ENCODE results near the gene TSR1.
"Not testable (repeated sequence)": the region's sequence is repeated elsewhere in the genome, so short reads cannot be mapped to it uniquely, and the experiment has no call there.

TSR1 gene

DNA sequence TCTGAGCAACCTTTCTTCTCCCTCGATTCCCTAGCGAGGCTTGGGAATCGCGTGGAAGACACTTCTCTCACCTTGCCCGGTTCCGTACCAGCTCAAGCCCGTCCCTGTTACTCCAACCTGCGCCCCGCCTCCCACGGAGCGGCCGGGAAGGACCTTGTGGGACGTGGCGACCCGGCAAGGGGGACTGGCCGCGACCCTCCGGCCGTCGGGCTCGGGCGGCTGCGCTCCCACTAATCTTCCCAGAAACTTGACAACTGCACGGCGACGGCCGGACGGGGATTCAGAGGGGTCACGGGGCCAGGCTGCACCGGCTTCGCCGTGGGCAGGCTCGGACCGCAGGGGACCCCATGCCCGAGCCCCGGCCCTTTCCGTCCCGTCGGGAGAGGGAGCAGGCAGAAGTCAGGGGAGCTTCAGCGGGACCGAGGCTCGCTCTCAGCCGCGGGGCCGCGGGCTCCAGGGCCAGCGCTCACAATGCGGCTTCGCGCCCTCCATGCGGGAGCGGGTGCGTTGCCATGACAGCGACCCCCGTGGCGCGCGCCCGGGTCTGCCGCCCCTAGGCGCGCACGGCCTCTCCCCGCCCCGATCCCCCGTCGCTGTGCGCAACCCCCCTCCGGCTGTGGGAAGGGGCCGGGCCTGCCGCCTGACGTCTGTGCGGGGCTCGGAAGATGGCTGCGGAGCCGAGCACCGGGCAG is 741 bp upstream of the TSR1 start, which contains the start of gene SGSM2:
Gene SGSM2 (plus strand): TSS at position 650 of the 692 bp plus-strand sequence. CDS start 188 bp downstream, outside the sequence.
- DNase-seq (ENCODE audit: low spot score), result peak; percentile 74

DNA sequence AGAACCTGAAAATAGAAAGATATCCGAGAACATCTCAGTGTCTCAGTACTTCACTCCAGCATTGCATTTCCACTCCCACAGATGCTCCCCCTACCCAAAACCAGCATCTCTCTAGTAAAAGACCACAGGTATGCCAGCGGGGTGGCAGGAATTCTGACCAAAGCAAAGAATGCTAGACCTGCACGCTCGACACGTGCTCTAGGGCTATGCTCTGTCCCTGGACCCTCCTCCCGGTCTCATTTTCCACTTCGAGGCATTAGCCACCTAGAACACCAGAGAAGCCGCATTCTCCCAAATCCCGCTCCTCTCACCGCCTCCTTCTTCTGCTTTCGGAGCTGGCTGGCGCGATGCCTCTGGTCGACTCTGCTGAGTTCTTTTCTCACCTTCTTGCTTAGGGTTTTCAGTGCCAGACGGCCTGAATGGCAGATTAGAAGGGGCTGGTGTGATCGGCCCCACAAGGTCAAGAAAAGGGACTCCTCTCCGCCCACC is 487 bp downstream of the TSR1 start:
- DNase-seq (ENCODE audit: low spot score), result no peak

GRCh38 chr17:2331303-2331702 is 5.0 kb downstream of the TSR1 start:
- no peak for DNase-seq (ENCODE audit: low spot score)

DNA sequence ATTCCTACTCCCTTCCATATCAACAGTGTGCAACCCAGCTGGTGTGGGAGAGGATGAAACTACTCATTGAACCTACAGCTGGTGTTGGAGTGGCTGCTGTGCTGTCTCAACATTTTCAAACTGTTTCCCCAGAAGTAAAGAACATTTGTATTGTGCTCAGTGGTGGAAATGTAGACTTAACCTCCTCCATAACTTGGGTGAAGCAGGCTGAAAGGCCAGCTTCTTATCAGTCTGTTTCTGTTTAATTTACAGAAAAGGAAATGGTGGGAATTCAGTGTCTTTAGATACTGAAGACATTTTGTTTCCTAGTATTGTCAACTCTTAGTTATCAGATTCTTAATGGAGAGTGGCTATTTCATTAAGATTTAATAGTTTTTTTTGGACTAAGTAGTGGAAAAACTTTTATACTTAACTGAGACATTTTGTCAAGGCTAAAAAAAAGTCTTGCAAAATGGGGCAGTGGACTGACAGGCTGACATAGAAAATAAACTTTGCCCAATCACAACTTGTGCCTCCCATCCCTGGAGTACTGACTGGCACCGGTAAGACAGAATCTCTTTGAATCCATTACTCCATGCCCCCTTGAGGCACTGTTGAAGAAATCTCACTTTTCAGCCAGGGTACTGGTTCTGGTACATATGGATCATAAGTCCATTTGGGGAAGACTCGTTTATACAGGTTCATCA is 12.5 kb downstream of the TSR1 start:
- no peak for DNase-seq (ENCODE audit: low spot score)

DNA sequence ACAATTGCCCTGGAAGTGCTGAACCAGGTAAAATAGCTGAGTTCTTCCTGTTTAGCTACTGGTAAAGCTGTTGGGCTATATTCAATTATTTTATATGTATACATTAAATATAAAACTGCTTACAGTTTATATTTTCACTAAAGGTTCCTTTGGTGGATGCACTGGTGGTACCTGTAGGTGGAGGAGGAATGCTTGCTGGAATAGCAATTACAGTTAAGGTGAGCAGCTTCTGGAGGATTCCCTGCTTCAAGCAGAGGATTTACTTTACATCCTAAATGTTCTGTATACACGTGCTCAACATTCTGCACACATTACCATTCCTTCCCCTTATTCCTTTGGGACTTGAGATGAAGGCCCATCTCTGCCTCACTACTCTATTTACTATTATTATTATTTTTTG is 14.9 kb downstream of the TSR1 start:
- no peak for DNase-seq (ENCODE audit: low spot score)

GRCh38 chr17:2319051-2319450 is 17.2 kb downstream of the TSR1 start:
- DNase-seq (ENCODE audit: low spot score), result no peak

DNA sequence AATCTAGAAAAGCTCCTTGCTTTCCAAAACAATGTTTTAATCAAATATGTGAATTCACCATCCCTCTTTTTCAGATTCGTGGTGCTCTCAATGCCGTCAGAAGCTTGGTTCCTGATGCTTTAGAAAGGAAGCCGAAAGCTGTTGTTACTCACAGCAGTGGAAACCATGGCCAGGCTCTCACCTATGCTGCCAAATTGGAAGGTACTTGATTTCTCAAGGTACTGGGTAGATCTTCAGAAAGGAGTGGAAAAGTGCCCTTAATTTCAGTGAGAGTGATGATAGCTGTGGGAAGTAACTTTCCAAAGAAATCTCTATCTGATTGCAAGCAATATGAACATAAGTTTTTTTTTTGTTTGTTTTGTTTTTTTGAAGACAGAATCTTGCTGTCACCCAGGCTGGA is 18.5 kb downstream of the TSR1 start:
- DNase-seq (ENCODE audit: low spot score), result no peak

GRCh38 chr17:2316916-2317205 is 19.4 kb downstream of the TSR1 start:
- not testable (repeated sequence) for DNase-seq (ENCODE audit: low spot score)

- DNase-seq (ENCODE audit: low spot score), result no peak
Observed at GRCh38 chr17:2312736-2313135, 23.5 kb downstream of the TSR1 start.

GRCh38 chr17:2309338-2310154 is 26.7 kb downstream of the TSR1 start:
- DNase-seq (ENCODE audit: low spot score), result no peak

GRCh38 chr17:2304931-2305330 is 31.3 kb downstream of the TSR1 start:
- no peak for DNase-seq (ENCODE audit: low spot score)

- peak; percentile 83 for DNase-seq (ENCODE audit: low spot score)
Observed at GRCh38 chr17:2303204-2304188, 32.8 kb downstream of the TSR1 start, which contains the start of the genes SMG6 and SRR. Gene SMG6, minus strand, starts transcription at chr17:2303785. Its CDS starts 65 bp downstream, at chr17:2303720. Gene SRR, plus strand, starts transcription at chr17:2303950. Its CDS starts 11,611 bp downstream, at chr17:2315561.

- no peak for DNase-seq (ENCODE audit: low spot score)
Observed at GRCh38 chr17:2302778-2303203, 33.5 kb downstream of the TSR1 start.

- DNase-seq (ENCODE audit: low spot score), result no peak
Observed at GRCh38 chr17:2299756-2300155, 36.5 kb downstream of the TSR1 start.

DNA sequence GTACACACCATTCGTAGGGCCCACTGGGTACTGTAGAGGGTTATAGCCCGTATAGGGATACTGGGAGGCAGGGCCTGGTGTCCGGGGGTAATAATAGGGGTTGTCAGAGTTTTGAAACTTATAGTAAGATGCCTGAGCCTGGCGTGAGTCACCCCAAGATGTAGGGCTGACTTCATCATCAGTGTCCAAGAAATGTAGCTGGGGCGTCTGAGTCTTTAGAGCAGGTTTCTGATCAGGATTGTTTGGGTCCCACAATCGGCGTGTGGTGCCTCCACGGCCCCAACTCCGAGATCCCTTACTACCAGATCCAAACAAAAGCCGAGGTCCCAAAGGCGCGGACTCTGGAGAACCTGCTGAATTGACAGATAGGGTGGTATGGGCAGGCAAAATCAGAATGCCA is 37.1 kb downstream of the TSR1 start:
- DNase-seq (ENCODE audit: low spot score), result no peak

- no peak for DNase-seq (ENCODE audit: low spot score)
Observed at GRCh38 chr17:2297023-2297422, 39.2 kb downstream of the TSR1 start.

- DNase-seq (ENCODE audit: low spot score), result no peak
Observed at GRCh38 chr17:2295575-2295974, 40.7 kb downstream of the TSR1 start.

DNA sequence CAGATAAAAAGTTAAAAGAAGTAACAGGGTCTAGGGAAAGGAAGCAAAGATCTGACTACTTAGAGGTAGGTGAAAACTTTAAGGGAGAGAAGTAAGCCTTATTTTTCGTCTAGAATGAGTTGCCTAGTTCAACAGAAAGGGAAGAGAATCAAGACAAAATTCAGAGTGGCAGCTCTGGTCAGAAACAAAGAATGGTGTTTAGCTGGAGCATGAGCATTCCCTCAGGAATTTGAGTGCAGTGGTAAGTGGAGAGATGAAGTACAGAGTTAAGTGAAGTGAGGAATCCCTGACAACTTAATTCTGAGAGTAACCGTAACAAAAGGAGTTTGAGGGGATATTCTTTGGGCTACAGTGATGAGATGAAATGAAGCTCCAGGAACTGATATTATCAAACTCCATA is 44.2 kb downstream of the TSR1 start:
- no peak for DNase-seq (ENCODE audit: low spot score)

DNA sequence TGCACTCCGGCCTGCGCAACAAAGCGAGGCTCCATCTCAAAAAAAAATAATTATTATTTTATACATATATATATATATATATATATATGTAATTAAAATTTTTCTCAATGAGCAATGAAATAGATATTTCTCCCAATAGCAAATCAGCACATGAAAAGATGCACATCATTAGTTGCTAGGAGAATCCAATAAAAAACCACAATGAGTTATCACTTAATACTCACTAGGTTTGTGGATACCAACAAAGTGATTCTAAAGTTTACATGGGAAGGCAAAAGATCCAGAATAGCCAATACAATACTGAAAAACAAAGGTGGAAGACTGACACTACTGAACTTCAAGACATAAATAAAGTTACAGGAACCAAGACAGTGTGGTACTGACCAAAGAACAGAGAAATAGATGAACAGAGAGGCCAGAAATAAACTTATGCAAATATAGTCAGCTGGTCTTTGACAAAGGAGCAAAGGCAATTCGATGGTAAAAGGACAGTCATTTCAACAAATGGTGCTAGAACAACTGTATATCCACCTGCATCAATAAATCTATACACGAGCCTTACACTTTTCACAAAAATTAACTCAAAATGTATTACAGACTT is 46.3 kb downstream of the TSR1 start:
- DNase-seq (ENCODE audit: low spot score), result no peak

DNA sequence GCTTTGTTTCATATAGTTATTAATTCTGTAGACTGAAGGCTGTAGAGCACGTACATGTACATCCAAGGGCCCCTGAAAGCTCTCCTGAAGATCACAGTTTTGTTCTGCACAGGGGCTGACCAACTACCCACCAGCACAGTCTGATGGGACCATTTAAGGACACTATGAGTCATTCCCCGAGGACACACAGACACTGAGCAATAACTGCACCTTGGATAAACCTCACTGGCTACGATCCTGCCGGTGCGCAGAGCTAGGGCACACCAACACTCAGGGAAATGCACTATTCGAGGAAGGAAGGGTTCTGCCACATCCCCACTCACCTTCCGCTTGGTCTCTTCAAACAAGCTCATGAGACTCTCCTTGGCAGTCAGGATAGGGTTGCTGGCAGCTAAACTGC is 53.0 kb downstream of the TSR1 start:
- no peak for DNase-seq (ENCODE audit: low spot score)

- peak; percentile 39 for DNase-seq (ENCODE audit: low spot score)
Observed at GRCh38 chr17:2282297-2282873, 53.9 kb downstream of the TSR1 start.

Data from HuH-7 (cell line).